HG02852 (cell line): ENCODE data around the gene RRP12.
"Not testable (repeated sequence)": the region's sequence is repeated elsewhere in the genome, so short reads cannot be mapped to it uniquely, and the experiment has no call there.

Source experiments
- ATAC-seq: cut with Tn5 transposase; IDR thresholded peaks from one replicate; pipeline ENCODE4 v1.9.1; 2021; ENCODE audit warnings: mild to moderate bottlenecking, moderate library complexity; ENCODE audit not compliant: unreplicated experiment

Gene RRP12

DNA sequence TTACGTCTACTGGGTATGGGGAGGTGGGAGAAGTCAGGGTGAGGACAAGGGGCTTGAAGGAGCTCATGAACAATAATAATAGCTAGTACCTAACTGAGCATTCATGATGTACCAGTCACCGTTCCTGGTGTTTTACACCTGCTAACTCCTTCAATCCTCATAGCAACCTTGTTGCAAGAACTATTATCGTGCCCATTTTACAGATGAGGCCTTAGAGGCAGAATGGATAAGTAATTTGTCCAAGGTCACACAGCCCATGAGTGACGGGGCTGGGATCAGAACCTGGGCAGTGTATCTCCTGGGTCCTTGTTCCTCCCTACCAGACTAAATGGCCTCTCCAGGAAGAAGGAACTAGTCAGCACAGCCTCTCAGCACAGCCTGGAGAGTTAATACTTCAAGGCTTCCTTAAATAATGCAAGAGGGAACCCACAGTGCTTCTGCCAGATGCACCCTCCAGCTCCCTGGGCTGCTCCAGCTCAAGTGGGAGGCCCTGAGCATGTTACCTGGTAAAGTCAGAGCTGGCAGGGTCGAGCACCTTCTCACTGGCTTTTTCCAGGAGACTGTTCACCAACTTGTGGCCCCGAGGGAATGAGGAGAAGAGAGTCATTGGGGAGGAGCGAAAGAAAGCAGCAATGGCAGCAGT, 28.8 kb downstream of the RRP12 start:
- no peak for ATAC-seq

DNA sequence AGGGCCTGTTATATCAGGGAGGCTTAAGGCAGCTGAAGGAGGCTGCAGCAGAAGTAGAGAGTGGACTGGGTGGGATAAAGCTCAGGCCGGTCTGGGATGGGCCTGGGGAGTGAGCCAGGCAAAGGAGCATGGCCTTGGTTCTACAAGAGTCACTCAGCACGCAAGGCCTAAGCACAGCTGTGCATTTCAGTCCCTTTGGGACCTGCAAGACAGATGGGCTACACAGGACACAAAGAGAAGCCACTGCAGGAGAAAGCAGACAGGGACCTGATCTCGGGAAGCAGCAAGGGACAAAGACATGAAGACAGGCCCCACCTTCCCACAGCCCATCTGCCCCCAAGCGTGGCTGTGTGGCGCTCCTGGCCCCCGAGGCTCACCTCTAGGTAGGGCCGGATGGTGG, 29.4 kb downstream of the RRP12 start:
- ATAC-seq, result no peak

DNA sequence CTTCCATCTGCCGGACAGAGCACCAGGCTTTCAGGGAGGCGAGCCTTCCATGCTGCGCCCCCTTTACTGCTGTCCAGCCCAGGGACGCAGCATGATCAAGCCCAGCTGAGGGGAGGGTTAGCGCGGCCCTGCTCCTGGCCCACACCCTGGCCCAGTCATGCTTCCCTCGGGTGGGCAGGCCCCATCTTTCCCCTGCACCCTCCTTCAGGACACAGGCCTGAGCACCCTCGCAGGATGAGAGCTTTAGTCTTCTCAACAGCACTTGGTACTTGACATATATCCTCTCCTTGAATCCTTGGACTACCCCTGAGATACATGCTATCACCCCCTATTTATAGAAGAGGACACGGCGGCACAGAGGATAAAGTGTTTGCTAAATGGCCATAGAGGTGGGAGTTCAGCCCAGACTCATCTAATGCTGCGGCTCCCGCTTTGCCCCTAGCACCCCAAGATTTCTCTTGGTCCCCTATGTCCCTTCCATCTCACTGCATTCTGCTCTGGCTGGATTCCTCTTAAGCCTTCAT, 34.0 kb downstream of the RRP12 start:
- ATAC-seq, result no peak

DNA sequence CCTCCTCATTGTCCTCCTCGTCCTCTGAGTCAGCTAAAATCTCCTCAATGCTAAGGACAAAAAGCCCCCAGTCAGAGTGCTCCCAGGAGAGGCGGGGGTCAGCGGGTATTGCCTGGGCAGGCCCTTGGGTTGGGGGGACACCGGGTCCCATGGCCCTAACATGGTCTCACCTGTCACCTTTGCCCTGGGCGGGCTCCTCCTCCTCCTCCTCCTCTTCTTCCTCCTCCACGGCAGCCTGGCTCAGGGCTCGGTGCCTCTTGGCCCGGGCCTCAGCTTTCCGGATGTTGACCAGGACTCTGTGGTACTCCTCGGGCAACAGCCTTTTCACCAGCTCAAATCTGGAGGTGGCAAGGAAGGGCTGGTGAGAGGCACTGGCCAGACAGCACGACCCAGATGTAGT, 34.6 kb downstream of the RRP12 start:
- ATAC-seq, result no peak

DNA sequence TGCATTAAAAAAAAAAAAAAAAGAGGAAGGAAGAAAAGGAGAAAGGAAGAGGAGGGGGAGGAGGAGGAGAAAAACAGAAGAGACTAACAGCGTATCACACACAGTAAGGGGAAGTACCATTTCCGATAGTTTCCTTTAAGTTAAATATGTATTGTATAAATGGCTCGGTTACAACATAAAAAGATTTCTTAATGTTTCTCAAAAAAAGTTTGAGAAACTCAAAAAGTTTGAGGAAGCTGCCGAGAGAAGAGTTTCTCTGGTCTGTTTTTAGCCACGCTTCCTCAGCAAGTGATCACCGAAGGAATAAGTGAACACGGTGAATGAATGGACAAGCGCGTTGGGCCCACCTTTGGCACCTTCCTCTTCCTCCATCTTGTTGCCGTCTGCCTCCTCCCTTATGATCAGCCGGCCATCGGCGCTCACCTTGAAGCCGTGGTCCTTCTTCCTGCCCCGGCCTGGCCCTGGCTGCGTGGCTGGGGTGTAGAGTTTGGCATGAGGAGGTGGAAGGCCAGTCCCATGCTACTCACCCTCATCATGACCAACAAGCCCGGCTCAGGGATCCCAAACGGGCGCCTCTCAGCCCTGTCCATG, 35.3 kb downstream of the RRP12 start:
- ATAC-seq, result no peak

- ATAC-seq, result no peak
Observed at GRCh38 chr10:97363071-97363470, 38.1 kb downstream of the RRP12 start.

- no peak for ATAC-seq
Observed at GRCh38 chr10:97362310-97363033, 38.7 kb downstream of the RRP12 start.

GRCh38 chr10:97361537-97361901, 39.6 kb downstream of the RRP12 start:
- ATAC-seq, result no peak

- no peak for ATAC-seq
Observed at GRCh38 chr10:97360705-97361536, 40.2 kb downstream of the RRP12 start.

DNA sequence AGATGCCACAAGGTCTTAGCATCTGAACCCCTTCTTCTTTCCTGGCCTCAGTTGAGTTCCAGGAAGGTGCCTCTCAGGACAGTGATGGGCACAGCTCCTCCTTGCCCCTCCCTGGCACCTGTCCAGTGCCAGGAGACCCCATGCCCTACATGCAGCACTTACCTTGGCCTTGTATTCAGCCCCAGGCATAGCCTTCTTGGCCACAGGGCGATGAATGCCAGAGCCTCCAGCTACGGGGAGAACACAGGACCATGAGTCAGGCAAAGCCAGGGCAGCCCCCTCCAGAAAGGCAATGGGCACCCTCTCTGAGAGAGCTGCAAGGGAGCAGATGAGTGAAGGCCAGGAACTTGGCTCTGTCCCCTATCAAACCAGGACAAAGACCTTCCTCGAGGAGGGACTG, 42.4 kb downstream of the RRP12 start:
- ATAC-seq, result no peak

DNA sequence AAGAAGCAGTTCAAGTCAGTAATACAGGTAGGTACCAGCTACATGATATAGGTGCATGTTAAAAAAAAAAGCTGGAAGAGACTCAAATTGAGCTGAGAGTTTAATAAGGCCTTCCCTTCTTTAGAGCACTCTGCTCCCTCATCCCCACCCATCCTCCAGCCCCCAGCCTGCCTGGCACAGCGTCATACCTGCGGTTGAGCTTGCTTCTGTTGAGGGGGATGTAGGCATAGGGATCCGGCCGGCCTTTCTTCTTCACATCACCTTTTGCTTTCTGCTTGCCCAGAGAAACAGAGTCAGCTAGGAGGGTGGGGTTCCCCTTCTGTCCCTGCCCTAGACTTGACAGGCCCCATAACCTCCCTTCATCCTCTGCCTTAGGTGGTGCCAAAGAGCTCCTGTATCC, 42.8 kb downstream of the RRP12 start:
- no peak for ATAC-seq

GRCh38 chr10:97356918-97357317, 44.2 kb downstream of the RRP12 start:
- no peak for ATAC-seq

DNA sequence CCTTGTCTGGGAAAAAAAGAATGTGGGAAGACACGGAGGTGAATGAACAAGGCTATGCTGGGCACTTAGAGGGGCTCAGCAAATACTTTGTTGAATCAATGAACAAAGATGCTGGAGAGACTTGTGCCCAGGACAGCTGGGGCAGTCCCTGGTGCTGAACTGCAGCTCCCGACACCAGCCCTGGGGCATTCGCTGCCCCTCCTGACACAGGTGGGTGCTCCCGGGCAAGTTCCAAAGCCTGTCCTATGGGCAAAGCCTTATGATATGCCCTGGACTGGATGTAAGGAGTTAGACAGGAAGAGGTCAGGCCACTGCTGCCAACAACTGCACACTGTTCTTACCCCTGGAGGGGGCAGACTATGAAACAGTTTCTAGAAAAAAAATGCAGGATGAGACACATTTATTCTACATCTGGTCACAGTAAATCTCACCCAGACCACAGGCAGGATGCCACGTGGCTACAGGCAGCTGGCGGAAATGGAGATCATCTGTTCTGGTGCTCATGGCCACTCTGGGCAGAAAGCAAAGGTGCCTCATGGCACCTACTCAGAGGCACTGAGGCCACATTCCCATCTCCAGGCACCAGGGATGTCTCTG, 44.7 kb downstream of the RRP12 start:
- ATAC-seq, result no peak

- ATAC-seq, result no peak
Observed at GRCh38 chr10:97355571-97355975, 45.6 kb downstream of the RRP12 start.

DNA sequence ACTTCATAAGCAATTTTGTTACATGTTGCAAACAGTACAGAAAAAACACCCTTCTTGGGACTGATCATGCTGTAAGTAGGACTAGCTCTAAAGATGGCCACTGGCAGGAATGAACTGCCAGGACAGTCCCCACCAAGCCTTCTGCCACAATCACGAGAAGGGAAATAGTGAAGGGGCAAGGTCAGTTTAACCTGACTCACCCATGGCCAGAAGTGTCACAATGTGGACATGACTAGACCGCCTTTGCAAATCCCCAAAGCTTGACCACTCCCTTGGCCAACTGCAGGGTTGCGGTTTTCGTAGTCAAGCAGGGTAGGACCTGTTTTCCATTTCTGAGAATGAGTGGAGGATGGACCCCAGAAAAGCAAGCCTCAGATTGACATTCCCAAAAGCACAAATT, 47.2 kb downstream of the RRP12 start:
- ATAC-seq, result no peak

- ATAC-seq, result no peak
Observed at GRCh38 chr10:97349752-97350513, 51.2 kb downstream of the RRP12 start.

DNA sequence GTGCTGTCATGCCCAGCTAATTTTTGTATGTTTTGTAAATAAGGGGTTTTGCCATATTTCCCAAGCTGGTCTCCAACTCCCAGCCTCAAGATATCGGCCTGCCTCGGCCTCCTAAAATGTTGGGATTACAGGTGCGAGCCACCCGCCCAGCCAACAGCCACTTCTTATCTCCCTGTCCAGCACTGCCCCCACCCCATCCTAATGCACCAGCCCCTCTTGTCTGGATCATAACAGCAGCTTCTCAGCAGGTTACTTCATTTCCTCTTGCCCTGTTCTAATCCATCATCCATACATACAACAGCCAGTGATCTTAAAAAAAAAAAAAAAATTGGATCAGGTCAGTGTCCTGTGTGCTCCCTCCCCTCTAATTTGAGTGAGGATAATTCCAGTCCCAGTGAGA, 53.8 kb downstream of the RRP12 start:
- ATAC-seq, result no peak

DNA sequence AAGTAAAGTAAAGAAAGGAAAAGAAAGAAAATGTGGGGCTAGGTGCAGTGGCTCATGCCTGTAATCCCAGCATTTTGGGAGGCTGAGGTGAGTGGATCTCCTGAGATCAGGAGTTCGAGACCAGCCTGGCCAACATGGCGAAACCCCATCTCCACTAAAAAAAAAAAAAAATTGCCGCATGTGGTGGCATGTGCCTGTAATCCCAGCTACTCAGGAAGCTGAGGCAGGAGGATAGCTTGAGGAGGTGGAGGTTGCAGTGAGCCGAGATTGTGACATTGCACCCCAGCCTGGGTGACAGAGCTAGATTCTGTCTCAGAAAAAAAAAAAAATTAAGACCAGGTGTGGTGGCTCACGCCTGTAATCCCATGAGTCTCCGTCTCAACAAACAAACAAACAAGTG, 57.5 kb downstream of the RRP12 start:
- ATAC-seq, result not testable (repeated sequence)

GRCh38 chr10:97341416-97341815, 59.7 kb downstream of the RRP12 start:
- no peak for ATAC-seq

GRCh38 chr10:97338041-97338440, 63.1 kb downstream of the RRP12 start:
- no peak for ATAC-seq
